ENCODE measurements around the gene EVA1C. TPM values are rescaled to one million over a fixed set of nuclear protein-coding genes. Genes with fewer than 3 reads are reported as not detected.

The EVA1C gene
- total RNA-seq, 2 experiments from 2014 or later: 11.1 to 12.7 TPM

GRCh38 chr21:32425628-32426027 lies 13.1 kb downstream of the EVA1C start:
- no peaks in the 10 kb centered on the region for H3K27me3 ChIP-seq (ENCODE audit: control insufficient read depth in 1 of 2, insufficient read depth in 2 of 2, low read length in 2 of 2)
- no peak overlapping the region for H3K27ac ChIP-seq (ENCODE audit: low read depth in 1 of 2, low read length in 2 of 2)
- no peaks in the 10 kb centered on the region for H3K4me1 ChIP-seq (ENCODE audit: insufficient read depth, low read length)
- no peaks in the 10 kb centered on the region for H3K9me3 Mint-ChIP-seq
- H3K4me1 Mint-ChIP-seq (ENCODE audit: low read depth): no peaks in the 10 kb centered on the region
- no peak for TF ChIP-seq CTCF (IDR thresholded peaks at IDR 0.05)
- intact Hi-C loops (cut with DNase I, micrococcal nuclease): no loop called here
- ATAC-seq (ENCODE audit: poor library complexity) (no peak), DNase-seq (no peak)
- ChIA-PET CTCF (no interaction called here), POLR2A (interaction anchor here (0.7 kb wide), 1 partner anchor 8 kb away, joined by 3 read pairs; no protein-coding TSS in a partner anchor)
- no peak overlapping the region for H3K4me3 Mint-ChIP-seq
- no peaks in the 10 kb centered on the region for H3K9me3 ChIP-seq (ENCODE audit: control insufficient read depth in 1 of 2, insufficient read depth in 1 of 2, low read length in 2 of 2)
- no peak overlapping the region for H3K4me3 ChIP-seq (ENCODE audit: low read length)
- no peaks in the 10 kb centered on the region for H3K27me3 Mint-ChIP-seq
- no peaks in the 10 kb centered on the region for H3K36me3 ChIP-seq (ENCODE audit: insufficient read depth, low read length)
- peaks cover 10% of the 10 kb centered on the region for H3K36me3 Mint-ChIP-seq (ENCODE audit: low read depth)
- no peak overlapping the region for H3K27ac Mint-ChIP-seq

GRCh38 chr21:32426066-32426465 lies 13.6 kb downstream of the EVA1C start:
- DNase-seq: no peak
- Mint-ChIP-seq H3K27me3 (no peaks in the 10 kb centered on the region), H3K9me3 (no peaks in the 10 kb centered on the region), H3K36me3 (ENCODE audit: low read depth) (peaks cover 6% of the 10 kb centered on the region), H3K27ac (no peak overlapping the region), H3K4me3 (no peak overlapping the region), H3K4me1 (ENCODE audit: low read depth) (no peaks in the 10 kb centered on the region)
- intact Hi-C loops (cut with DNase I, micrococcal nuclease): no loop called here
- Histone ChIP-seq H3K36me3 (ENCODE audit: insufficient read depth, low read length) (no peaks in the 10 kb centered on the region), H3K27ac (ENCODE audit: low read depth in 1 of 2, low read length in 2 of 2) (no peak overlapping the region), H3K4me3 (ENCODE audit: low read length) (no peak overlapping the region), H3K9me3 (ENCODE audit: control insufficient read depth in 1 of 2, insufficient read depth in 1 of 2, low read length in 2 of 2) (no peaks in the 10 kb centered on the region), H3K4me1 (ENCODE audit: insufficient read depth, low read length) (no peaks in the 10 kb centered on the region), H3K27me3 (ENCODE audit: control insufficient read depth in 1 of 2, insufficient read depth in 2 of 2, low read length in 2 of 2) (no peaks in the 10 kb centered on the region)
- ChIA-PET POLR2A (interaction anchor here (0.7 kb wide), 1 partner anchor 9 kb away, joined by 3 read pairs; no protein-coding TSS in a partner anchor), CTCF (no interaction called here)
- no peak for ATAC-seq (ENCODE audit: poor library complexity)
- TF ChIP-seq CTCF (IDR thresholded peaks at IDR 0.05): no peak

GRCh38 chr21:32426592-32427051 lies 14.1 kb downstream of the EVA1C start:
- TF ChIP-seq CTCF (IDR thresholded peaks at IDR 0.05): no peak
- H3K27me3 ChIP-seq (ENCODE audit: control insufficient read depth in 1 of 2, insufficient read depth in 2 of 2, low read length in 2 of 2): no peaks in the 10 kb centered on the region
- Mint-ChIP-seq H3K27ac (no peak overlapping the region), H3K9me3 (no peaks in the 10 kb centered on the region), H3K4me3 (no peak overlapping the region), H3K27me3 (no peaks in the 10 kb centered on the region), H3K4me1 (ENCODE audit: low read depth) (no peaks in the 10 kb centered on the region), H3K36me3 (ENCODE audit: low read depth) (peaks cover 4% of the 10 kb centered on the region)
- DNase-seq (no peak), ATAC-seq (ENCODE audit: poor library complexity) (no peak)
- no peak overlapping the region for H3K27ac ChIP-seq (ENCODE audit: low read depth in 1 of 2, low read length in 2 of 2)
- ChIA-PET POLR2A (no interaction called here), CTCF (no interaction called here)
- H3K4me3 ChIP-seq (ENCODE audit: low read length): no peak overlapping the region
- intact Hi-C loops (cut with DNase I, micrococcal nuclease): no loop called here
- no peaks in the 10 kb centered on the region for H3K9me3 ChIP-seq (ENCODE audit: control insufficient read depth in 1 of 2, insufficient read depth in 1 of 2, low read length in 2 of 2)
- H3K36me3 ChIP-seq (ENCODE audit: insufficient read depth, low read length): no peaks in the 10 kb centered on the region
- no peaks in the 10 kb centered on the region for H3K4me1 ChIP-seq (ENCODE audit: insufficient read depth, low read length)
